DMS79 treated with DMSO at 0.1 percent for 48 hours (cell line): ENCODE measurements around the gene ANKDD1A.

Experiments used
- DNase-seq: peaks from one replicate; lab custom pipeline; 2025; lab: John Stamatoyannopoulos, UW

The ANKDD1A gene

DNA sequence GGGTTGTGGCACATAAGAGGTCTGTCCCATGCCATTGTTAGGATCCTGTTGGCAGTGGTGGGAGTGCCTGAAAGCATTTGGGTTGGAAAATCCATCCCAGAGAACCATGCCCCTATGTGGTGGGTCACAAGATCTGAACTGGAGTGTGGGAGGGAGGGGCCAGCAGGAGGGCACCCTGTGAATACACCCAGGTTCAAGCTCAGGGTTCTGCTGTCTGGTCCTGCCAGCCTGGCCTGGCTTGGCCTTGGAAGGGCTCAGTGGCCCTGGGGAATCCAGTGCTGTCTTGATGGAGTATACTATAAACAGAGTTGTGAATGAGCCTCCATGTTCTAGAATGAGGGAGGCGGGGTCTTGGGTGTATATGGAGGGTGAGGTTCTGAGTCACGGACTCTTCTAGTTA lies 11.8 kb downstream of the ANKDD1A start:
- no peak for DNase-seq

DNA sequence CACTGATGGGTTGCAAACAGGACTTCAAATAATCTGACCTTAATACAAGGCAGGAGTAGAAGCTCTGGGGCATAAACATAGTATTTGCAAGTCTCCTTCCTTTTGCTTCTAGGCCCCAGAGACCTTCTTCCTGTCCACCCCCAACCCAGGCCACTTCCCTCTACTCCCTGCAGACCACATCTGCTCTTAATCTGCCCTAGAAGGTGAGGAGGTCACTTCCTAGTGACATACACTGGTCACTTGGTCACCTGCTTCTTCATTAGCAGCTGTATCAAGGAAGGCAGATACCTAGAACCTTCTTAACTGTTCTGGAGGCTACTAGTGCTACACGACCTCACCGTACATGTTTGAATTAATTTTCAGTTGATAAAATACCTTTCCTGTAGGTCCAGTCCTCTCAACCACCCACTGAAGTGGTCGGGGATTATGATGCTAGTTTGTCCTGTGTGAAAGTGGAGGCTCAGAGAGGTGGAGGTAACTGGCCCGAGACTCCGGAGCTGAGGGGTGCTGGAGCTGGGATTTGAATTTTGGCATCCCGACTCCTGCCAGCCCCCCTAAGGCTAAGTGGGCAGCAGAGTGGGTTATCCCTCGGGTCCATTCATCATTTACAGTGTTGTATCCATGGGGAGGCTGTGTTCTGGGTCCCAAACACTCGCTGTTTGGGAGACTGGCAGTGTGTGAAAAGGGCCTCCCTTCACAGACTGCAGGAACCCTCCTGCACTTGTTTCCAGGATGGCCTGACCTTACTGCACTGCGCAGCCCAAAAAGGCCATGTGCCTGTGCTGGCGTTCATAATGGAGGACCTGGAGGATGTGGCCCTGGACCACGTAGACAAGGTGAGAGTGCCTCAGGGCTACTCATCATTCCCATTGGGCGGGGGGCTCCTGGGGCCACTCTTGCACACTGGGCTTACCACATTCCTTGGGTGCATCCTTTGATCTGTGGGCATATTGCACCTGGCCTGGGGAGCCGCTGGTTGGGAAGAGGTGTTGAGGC lies 13.9 kb downstream of the ANKDD1A start:
- no peak for DNase-seq

DNA sequence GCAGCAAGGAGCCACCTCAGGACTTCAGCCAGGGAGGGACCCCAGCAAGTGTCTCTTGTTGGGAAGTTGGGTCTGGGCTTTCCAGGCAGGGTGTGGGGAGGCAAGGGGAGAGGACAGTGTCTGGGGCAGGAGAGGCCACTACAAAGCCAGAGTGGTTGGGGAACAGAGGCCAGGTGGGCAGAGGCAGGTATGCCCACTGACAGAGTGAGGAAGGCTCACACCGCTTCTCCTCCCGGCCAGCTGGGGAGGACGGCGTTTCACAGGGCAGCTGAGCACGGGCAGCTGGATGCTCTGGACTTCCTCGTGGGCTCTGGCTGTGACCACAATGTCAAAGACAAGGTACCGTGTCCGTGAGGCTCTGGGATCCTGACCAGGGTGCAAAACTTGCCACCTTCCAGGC lies 15.0 kb downstream of the ANKDD1A start:
- no peak for DNase-seq

DNA sequence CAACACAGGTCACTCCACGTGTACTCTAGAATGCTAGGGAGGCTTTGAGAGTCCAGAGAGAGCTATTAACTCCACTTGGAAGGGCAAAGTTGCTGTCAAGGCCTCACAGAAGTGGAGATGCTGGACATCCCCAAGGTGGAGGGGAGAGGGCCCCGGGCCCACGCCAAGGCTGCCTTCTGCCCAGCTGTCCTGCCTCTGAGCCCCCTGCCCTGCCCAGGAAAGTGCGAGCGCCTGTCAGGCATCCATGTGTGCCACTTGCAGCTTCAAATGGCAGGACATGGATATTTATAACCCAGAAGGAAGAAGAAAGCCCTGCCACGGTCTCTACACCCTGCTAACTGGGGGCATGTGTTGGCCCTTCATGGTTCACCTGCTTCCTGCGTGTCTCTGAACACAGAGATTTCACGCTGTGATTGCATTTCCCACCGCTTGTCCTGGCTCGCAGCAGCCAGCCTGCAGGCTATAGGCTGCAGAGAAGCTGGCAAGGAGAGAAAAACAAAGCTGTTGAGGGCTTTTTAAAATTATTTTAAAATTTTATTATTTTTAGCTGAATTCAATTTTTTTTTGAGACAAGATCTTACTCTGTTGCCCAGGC lies 17.0 kb downstream of the ANKDD1A start:
- no peak for DNase-seq

GRCh38 chr15:64930019-64930652 lies 18.4 kb downstream of the ANKDD1A start:
- DNase-seq, result no peak

DNA sequence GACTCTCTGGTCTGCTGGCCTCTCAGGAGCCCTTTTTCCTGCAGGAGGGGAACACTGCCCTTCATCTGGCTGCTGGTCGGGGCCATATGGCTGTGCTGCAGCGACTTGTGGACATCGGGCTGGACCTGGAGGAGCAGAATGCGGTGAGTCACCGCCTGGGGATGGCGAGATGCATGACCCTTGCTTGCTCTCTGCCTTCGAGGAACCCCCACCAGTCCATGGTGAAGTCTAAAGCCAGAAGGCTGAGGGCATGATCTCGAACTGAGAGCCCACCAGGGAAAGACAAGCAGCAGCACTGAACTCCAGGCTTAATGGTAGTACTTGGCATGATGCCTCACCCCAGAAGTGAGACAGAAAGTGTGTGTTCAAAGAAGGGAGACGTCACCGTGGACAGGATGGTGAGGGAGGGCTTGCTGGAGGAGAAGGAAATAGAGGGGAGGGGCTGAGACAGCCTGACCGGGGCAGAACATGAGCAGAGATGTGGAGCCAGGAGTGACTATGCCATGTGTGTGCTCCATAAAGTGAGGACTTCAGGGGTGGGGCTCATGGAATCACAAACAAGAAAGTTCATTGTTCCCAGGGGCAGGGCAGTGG lies 19.2 kb downstream of the ANKDD1A start:
- no peak for DNase-seq

GRCh38 chr15:64931381-64931780 lies 19.7 kb downstream of the ANKDD1A start:
- DNase-seq, result no peak

DNA sequence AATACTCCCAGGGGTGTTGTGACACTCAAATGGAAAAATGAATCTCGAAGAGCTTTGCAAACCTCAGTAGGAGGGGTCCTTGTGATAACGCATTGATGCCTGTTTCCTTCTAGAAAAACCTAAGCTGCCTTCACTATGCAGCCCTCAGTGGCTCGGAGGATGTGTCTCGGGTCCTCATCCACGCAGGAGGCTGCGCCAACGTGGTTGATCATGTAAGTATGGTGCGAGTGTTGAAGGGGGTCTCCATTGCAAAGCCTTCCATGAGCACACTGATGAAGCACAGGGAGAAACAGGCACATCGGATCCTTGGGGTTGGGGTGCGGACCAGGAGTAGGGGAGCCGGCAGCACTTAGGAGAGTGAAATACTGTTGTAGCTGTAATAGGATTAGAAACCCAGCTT lies 22.3 kb downstream of the ANKDD1A start:
- no peak for DNase-seq

DNA sequence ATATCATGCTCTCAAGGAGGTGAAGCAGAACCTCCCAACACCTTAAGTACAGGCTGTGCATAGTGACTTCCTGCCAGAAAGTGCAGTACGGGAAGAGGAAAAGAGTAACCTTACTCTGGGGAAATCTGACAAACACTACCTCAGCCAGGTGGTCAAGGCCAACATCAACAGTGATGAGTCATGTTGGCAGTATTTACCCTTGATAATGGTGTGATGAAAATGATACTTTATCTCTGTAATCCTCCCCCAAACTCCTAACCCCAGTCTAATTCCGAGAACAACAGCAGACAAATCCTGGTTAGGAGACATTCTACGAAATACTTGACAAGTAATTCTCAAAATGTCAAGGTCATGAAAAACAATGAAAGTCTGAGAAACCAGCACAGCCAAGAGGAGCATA lies 26.5 kb downstream of the ANKDD1A start:
- no peak for DNase-seq

- DNase-seq, result no peak
These were observed 30.7 kb downstream of the ANKDD1A start for GRCh38 chr15:64942356-64942755.

DNA sequence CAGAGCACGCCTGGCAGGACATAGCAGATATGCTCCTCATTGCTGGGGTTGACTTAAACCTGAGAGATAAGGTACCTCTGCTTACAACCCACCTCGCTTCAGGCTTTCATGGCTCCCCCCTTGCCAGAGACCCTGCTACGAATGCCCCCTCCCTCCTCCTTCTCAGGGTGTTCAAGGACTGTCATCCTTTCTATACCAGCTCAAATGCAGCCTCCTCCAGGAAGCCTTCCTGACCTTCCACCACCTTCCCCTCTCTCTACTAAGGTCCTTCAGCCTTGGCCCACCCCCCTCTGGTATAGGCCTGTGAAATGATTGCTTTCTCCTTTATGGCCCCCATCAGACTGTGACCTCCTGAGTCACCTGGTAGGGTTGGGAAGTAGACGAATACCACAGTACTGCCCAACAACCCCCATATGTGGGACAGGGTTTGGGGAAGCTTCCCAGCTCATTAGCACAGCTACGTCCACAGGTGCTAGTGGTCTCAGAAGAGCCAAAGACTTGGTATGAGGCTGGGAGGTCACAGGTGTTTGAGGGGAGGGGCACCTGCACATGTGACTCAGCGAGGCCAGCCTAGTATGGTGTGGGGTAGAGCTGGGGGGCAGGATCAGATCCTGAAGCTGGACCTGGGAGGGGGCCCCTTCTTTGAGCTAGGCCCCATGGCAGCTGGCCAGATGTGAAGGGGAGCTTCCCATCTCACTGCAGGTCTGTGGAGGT lies 32.0 kb downstream of the ANKDD1A start:
- DNase-seq, result no peak

- no peak for DNase-seq
These were observed 33.3 kb downstream of the ANKDD1A start for GRCh38 chr15:64944961-64945360.

- no peak for DNase-seq
These were observed 35.5 kb downstream of the ANKDD1A start for GRCh38 chr15:64947211-64947610.

DNA sequence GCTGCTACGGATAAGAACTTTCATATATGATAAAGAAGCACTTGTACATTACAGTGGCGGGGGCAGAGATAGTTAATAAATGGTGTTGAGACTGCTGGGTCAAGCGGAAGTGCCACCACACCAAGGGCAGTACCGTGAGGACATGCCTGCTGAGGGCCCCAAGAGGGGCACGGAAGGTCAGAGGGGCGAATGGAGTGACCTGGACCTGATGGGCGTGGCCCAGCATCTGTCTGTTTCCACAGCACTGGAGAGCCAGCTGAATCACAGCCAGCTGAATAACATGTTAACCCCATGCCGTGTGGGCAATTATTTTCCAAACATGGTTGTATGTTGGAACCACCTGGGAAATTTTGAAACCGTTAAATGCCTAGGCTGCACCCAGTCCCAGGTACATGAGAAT lies 37.2 kb downstream of the ANKDD1A start:
- no peak for DNase-seq

- DNase-seq, result no peak
These were observed 37.9 kb downstream of the ANKDD1A start for GRCh38 chr15:64949383-64950186.

DNA sequence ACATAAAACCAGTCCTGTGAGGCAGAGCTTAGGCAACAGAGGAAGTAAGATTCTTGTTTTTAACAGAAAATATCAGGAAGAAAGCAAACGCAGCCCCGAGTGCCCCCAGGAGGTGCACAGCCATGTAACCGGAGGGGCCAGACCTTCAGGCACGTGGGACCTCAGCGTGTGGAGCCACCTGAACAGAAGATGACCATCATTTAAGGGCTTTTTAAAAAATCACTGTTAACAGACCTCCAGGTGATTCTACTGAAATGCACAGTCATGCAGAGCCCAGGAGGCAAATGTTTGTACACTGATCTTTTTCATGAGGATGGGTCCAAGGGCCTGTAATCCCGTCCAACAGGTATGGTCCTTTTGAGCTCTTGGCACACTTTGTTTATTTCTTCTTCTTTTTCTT lies 39.2 kb downstream of the ANKDD1A start:
- no peak for DNase-seq

GRCh38 chr15:64951777-64952418 lies 40.2 kb downstream of the ANKDD1A start:
- no peak for DNase-seq

DNA sequence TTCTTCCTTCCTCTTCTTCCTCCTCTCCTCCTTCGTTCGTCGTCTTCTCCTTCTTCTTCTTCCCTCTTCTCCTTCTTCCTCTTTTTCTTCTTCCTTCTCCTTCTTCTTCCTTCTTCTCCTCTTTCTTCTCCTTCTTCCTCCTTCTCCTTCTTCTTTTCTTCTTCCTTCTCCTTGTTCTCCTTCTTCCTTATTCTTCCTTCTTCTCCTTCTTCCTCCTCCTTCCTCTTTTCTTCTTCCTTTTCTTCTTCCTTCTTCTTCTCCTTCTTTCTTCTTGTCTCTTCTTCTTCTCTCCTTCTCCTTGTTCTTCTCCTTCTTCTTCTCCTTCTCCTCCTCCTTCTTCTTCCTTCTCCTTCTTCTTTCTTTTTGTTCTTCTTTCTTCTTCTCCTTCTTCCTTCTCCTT lies 42.7 kb downstream of the ANKDD1A start:
- no peak for DNase-seq

- DNase-seq, result no peak
These were observed 47.4 kb downstream of the ANKDD1A start for GRCh38 chr15:64959128-64959527.

GRCh38 chr15:64960153-64960552 lies 48.5 kb downstream of the ANKDD1A start:
- DNase-seq, result no peak

DNA sequence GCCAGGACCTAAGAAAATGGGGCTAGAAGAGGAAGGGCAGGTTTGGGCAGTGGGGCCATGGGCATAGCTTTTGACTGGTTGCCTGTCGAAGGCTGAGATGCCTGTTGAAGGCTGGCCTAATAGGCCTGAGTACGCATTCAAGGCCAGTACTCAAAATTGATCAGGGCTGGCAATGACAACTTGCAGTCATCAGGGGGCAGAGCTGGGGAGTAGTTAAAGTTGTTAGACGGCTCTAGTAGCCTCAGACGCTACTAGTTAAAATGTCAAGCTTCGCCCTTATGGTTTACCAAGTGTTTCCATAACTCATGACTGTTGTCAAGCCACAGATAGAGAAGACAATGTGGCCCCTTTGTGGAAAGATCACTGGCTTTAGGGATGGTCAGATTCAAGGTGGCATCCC lies 49.3 kb downstream of the ANKDD1A start:
- no peak for DNase-seq
